HepG2 (cell line): Measurements from ENCODE around the gene STPG2. TPM values are rescaled to one million over a fixed set of nuclear protein-coding genes. Genes with fewer than 3 reads are reported as not detected.

ENCODE experiments used
- ATAC-seq: fragments of 200-7000 bp; cut with Tn5 transposase; 3 replicates; pipeline ENCODE4 v1.9.1; 2020; ENCODE audit warnings: mild to moderate bottlenecking, moderate library complexity
- BruUV-seq: library from RNA; stranded (reverse); fragments of 400-500 nt; replicated peaks from 2 replicates; lab custom pipeline; 2021; lab: Mats Ljungman, UMichigan
- CTCF ChIA-PET: fragments of 300-600 bp; formaldehyde crosslinking; extraction: SDS; loops from one replicate; lab custom pipeline; 2021; ENCODE audit warnings: low total read pairs, inconsistent platforms, low intra/inter-chr PET ratio; lab: Yijun Ruan, JAX
- POLR2A ChIA-PET: fragments of 350-600 bp; sonication (Branson Sonifier 250); formaldehyde crosslinking; loops from one replicate; lab custom pipeline; 2020; ENCODE audit warnings: antibody characterized with exemption, inconsistent platforms; lab: Yijun Ruan, JAX
- DNase-seq: peaks from one replicate; pipeline ENCODE4 v3.0.0-alpha.2; 2015; ENCODE audit warnings: low spot score
- FAIRE-seq: peaks from 3 replicates; lab custom pipeline; 2011; peaks lifted over from hg19 to GRCh38; lab: Jason Lieb, UNC
- H2AFZ ChIP-seq: one replicate; pipeline ENCODE4 v1.6.1; 2011; ENCODE audit warnings: low read length, inconsistent platforms
- H3K27ac ChIP-seq: fragments of 300-600 bp; 3 replicates; pipeline ENCODE4 v1.8.0; 2011; ENCODE audit warnings: mixed run types, mild to moderate bottlenecking, mixed read lengths, low read length, inconsistent platforms; ENCODE audit not compliant: insufficient read depth; ENCODE audit errors: extremely low read length
- H3K27me3 ChIP-seq, 2 experiments: fragments of 200-600 bp in 1 of 2; 2 replicates in 1 of 2; 3 replicates in 1 of 2; pipeline versions ENCODE4 v1.6.0 to v1.8.0; 2011; ENCODE audit warnings: low read length in 2 of 2, mild to moderate bottlenecking in 2 of 2, moderate library complexity in 2 of 2, inconsistent platforms in 1 of 2; ENCODE audit not compliant: insufficient read depth in 2 of 2, control insufficient read depth in 1 of 2
- H3K36me3 ChIP-seq, 2 experiments: fragments of 200-600 bp in 1 of 2; replicated peaks in 1 of 2; 2 replicates in 1 of 2; 3 replicates in 1 of 2; pipeline versions ENCODE4 v1.5.1 to v1.8.0; 2011; ENCODE audit warnings: low read length in 2 of 2, inconsistent platforms in 1 of 2; ENCODE audit not compliant: insufficient read depth in 2 of 2, control insufficient read depth in 1 of 2
- H3K4me1 ChIP-seq: 2 replicates; pipeline ENCODE4 v1.5.1; 2012; ENCODE audit warnings: low read length, inconsistent platforms; ENCODE audit not compliant: insufficient read depth
- H3K4me2 ChIP-seq: 2 replicates; pipeline ENCODE4 v1.6.0; 2011; ENCODE audit warnings: low read depth, low read length, inconsistent platforms
- H3K4me3 ChIP-seq, 3 experiments: fragments of 200-600 bp in 1 of 3; sonication (generic), shearing (Covaris generic) in 1 of 3; replicated peaks in 1 of 3; 2 replicates each; pipeline ENCODE4 v1.5.1; 2011 to 2016; ENCODE audit warnings: low read length in 3 of 3, inconsistent platforms in 2 of 3, low read depth in 2 of 3, mild to moderate bottlenecking in 2 of 3, control low read depth in 1 of 3, mixed read lengths in 1 of 3; ENCODE audit not compliant: insufficient read depth in 1 of 3
- H3K79me2 ChIP-seq: one replicate; pipeline ENCODE4 v1.6.1; 2011; ENCODE audit warnings: low read length, inconsistent platforms; ENCODE audit not compliant: insufficient read depth
- H3K9ac ChIP-seq: 2 replicates; pipeline ENCODE4 v1.6.0; 2011; ENCODE audit warnings: mild to moderate bottlenecking, low read depth, low read length, inconsistent platforms; ENCODE audit not compliant: insufficient read depth
- H3K9me3 ChIP-seq: 2 replicates; pipeline ENCODE4 v1.5.1; 2012; ENCODE audit warnings: mild to moderate bottlenecking, low read length
- H4K20me1 ChIP-seq: 2 replicates; pipeline ENCODE4 v1.6.0; 2011; ENCODE audit warnings: inconsistent platforms, mild to moderate bottlenecking, low read length, moderate library complexity; ENCODE audit not compliant: insufficient read depth
- ATF1 ChIP-seq: IDR thresholded peaks from 2 replicates; pipeline ENCODE4 v1.6.1; 2016; ENCODE audit warnings: mild to moderate bottlenecking, control low read depth
- EED ChIP-seq: sonication (generic); formaldehyde crosslinking; IDR thresholded peaks from 2 replicates; pipeline ENCODE4 v1.5.0; 2020; ENCODE audit warnings: mild to moderate bottlenecking, missing genetic modification reagents
- ERF ChIP-seq: IDR thresholded peaks from 2 replicates; pipeline ENCODE4 v1.6.1; 2018; ENCODE audit warnings: missing biosample characterization, missing genetic modification reagents
- GATA4 ChIP-seq: sonication (generic); IDR thresholded peaks from 2 replicates; pipeline ENCODE4 v1.6.1; 2016; ENCODE audit warnings: antibody characterized with exemption, low read depth, borderline replicate concordance
- KLF16 ChIP-seq, 2 experiments: sonication (generic) in 1 of 2; formaldehyde crosslinking in 1 of 2; IDR thresholded peaks; 2 replicates each; pipeline versions ENCODE4 v1.6.1 to v1.8.0; 2016 to 2023; ENCODE audit warnings: missing genetic modification reagents in 2 of 2, missing compliant biosample characterization in 1 of 2
- KMT2A ChIP-seq: sonication (generic); formaldehyde crosslinking; IDR thresholded peaks from 2 replicates; pipeline ENCODE4 v1.4.0; 2020; ENCODE audit warnings: missing genetic modification reagents
- SAFB2 ChIP-seq: sonication (generic); formaldehyde crosslinking; IDR thresholded peaks from 2 replicates; pipeline ENCODE4 v1.5.1; 2020; ENCODE audit warnings: missing genetic modification reagents, low read depth, mild to moderate bottlenecking, borderline replicate concordance
- ZBTB42 ChIP-seq: sonication (generic); formaldehyde crosslinking; IDR thresholded peaks from 2 replicates; pipeline ENCODE4 v1.5.0; 2020; ENCODE audit warnings: mild to moderate bottlenecking, missing genetic modification reagents
- ZNF253 ChIP-seq: sonication (generic); formaldehyde crosslinking; IDR thresholded peaks from 2 replicates; pipeline ENCODE4 v1.8.0; 2022; ENCODE audit warnings: mild to moderate bottlenecking, missing genetic modification reagents, borderline replicate concordance
- ZNF703 ChIP-seq: sonication (generic); formaldehyde crosslinking; IDR thresholded peaks from 2 replicates; pipeline ENCODE4 v1.5.1; 2020; ENCODE audit warnings: missing genetic modification reagents, mild to moderate bottlenecking, moderate library complexity, borderline replicate concordance
- WGBS: methylation state at CpG from one replicate; pipeline ENCODE4 v1.1.6; 2017; ENCODE audit warnings: low lambda C conversion rate; 5-methylcytosine and 5-hydroxymethylcytosine counted together
- in situ Hi-C: cut with HindIII; loops from 2 replicates; pipeline ENCODE4 v1.10.0; 2017; ENCODE audit warnings: low pct_unique_long_range_greater_than_20kb; ENCODE audit not compliant: extremely low pct_ligation_motif_present
- intact Hi-C: fragments of 100-400 bp; cut with micrococcal nuclease; formaldehyde crosslinking; loops from one replicate; pipeline ENCODE4 v1.10.0; 2022; ENCODE audit not compliant: unreplicated experiment
- polyA plus RNA-seq, 8 experiments: library from polyadenylated mRNA; depleted of rRNA in 3 of 8; stranded (reverse) in 7 of 8; unstranded in 1 of 8; fragments of >200 nt; fragmentation: Illumina TruSeq in 4 of 8; extraction: Trizol in 4 of 8; gene quantifications; 2 replicates each; pipeline versions ENCODE4 v1.2.1 to v1.2.3, GENCODE V29; 2011 to 2016; ENCODE audit warnings: low read depth in 4 of 8, missing spikeins in 1 of 8, mixed read lengths in 1 of 8; ENCODE audit not compliant: insufficient read depth in 1 of 8
- total RNA-seq, 5 experiments: library from RNA; depleted of rRNA; stranded (reverse); fragments of >200 nt; fragmentation: Illumina TruSeq; extraction: Trizol; gene quantifications; 2 replicates each; pipeline ENCODE4 v1.2.3, GENCODE V29; 2016; ENCODE audit warnings: low read depth in 1 of 5
- TF ChIP-seq, protein P1 (sequence below): sonication (generic); formaldehyde crosslinking; conservative IDR thresholded peaks from 2 replicates; pipeline ENCODE4 v1.8.0; 2022; ENCODE audit warnings: low read depth, missing genetic modification reagents
- TF ChIP-seq, protein P2 (sequence below): sonication (generic); formaldehyde crosslinking; IDR thresholded peaks from 2 replicates; pipeline ENCODE4 v1.4.0; 2020; ENCODE audit warnings: mild to moderate bottlenecking, missing genetic modification reagents
- TF ChIP-seq, protein P3 (sequence below): sonication (generic); formaldehyde crosslinking; conservative IDR thresholded peaks from 2 replicates; pipeline ENCODE4 v1.5.0; 2020; ENCODE audit warnings: missing genetic modification reagents
- TF ChIP-seq, protein P4 (sequence below): IDR thresholded peaks from 2 replicates; pipeline ENCODE4 v1.6.1; 2016; ENCODE audit warnings: control low read depth
- TF ChIP-seq, protein P5 (sequence below): sonication (generic); formaldehyde crosslinking; IDR thresholded peaks from 2 replicates; pipeline ENCODE4 v1.5.0; 2020; ENCODE audit warnings: mild to moderate bottlenecking, missing genetic modification reagents

STPG2 gene
- total and polyA plus RNA-seq, 2 of the 13 experiments (the other 11 are each of a cell fraction or from before 2014, with no cell fraction given): 0.07 TPM; not detected in 1

DNA sequence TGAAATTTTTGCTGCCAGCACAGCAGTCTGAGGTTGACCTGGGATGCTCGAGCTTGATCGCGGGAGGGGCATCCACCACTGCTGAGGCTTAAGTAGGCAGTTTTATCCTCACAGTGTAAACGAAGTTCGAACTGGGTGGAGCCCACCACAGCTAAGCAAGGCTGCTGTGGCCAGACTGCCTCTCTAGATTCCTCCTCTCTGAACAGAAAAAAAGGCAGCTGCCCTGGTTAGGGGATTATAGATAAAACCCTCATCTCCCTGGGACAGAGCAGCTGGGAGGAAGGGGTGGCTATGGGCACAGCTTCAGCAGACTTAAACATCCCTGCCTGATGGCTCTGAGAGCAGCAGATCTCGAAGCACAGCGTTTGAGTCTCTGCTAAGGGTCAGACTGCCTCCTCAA is 314.6 kb downstream of the STPG2 start (continued):
- TF ChIP-seq ERF (CRISPR knock-in tag): no peak

DNA sequence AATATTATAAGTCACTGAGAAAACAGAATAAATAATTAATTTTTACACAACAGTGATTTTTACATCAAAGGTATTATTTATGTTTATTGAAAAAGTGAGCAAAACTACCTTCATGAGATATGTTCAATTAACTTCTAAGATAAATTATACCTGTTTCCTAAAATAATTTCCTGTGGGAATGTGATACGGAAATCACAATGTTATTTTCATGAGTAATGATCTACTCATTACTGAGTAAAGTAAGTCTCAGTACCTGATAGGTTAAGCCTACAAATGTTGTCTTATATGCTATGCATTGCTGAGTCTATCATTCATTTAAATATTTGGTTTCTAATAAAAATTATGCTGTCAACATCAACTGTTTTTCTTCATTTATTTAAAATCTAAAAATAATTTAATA is 324.0 kb downstream of the STPG2 start:
- no peak overlapping the region for H3K4me3 ChIP-seq
- H3K4me2 ChIP-seq: no peak overlapping the region
- intact Hi-C loops (no loop called here), in situ Hi-C loops (no loop called here)
- no peaks in the 10 kb centered on the region for H4K20me1 ChIP-seq
- no peak for FAIRE-seq
- peaks cover 17% of the 10 kb centered on the region; the same call in 1 of the 2 replicates for H3K9me3 ChIP-seq
- no peak for ATAC-seq
- ChIA-PET POLR2A (no interaction called here), CTCF (no interaction called here)
- H3K9ac ChIP-seq: no peak overlapping the region
- H3K27ac ChIP-seq: no peak overlapping the region
- no peaks in the 10 kb centered on the region for H3K27me3 ChIP-seq
- no peaks in the 10 kb centered on the region for H3K79me2 ChIP-seq
- H2AFZ ChIP-seq: no peak overlapping the region
- H3K36me3 ChIP-seq: no peaks in the 10 kb centered on the region
- BruUV-seq: no TSS peak
- DNase-seq: no peak
- TF ChIP-seq, protein P1, sequence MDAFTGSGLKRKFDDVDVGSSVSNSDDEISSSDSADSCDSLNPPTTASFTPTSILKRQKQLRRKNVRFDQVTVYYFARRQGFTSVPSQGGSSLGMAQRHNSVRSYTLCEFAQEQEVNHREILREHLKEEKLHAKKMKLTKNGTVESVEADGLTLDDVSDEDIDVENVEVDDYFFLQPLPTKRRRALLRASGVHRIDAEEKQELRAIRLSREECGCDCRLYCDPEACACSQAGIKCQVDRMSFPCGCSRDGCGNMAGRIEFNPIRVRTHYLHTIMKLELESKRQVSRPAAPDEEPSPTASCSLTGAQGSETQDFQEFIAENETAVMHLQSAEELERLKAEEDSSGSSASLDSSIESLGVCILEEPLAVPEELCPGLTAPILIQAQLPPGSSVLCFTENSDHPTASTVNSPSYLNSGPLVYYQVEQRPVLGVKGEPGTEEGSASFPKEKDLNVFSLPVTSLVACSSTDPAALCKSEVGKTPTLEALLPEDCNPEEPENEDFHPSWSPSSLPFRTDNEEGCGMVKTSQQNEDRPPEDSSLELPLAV: no peak
- TF ChIP-seq GATA4: no peak
- TF ChIP-seq, protein P2, sequence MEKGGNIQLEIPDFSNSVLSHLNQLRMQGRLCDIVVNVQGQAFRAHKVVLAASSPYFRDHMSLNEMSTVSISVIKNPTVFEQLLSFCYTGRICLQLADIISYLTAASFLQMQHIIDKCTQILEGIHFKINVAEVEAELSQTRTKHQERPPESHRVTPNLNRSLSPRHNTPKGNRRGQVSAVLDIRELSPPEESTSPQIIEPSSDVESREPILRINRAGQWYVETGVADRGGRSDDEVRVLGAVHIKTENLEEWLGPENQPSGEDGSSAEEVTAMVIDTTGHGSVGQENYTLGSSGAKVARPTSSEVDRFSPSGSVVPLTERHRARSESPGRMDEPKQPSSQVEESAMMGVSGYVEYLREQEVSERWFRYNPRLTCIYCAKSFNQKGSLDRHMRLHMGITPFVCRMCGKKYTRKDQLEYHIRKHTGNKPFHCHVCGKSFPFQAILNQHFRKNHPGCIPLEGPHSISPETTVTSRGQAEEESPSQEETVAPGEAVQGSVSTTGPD: no peak
- TF ChIP-seq ZNF253 (CRISPR knock-in tag): no peak
- TF ChIP-seq, protein P3, sequence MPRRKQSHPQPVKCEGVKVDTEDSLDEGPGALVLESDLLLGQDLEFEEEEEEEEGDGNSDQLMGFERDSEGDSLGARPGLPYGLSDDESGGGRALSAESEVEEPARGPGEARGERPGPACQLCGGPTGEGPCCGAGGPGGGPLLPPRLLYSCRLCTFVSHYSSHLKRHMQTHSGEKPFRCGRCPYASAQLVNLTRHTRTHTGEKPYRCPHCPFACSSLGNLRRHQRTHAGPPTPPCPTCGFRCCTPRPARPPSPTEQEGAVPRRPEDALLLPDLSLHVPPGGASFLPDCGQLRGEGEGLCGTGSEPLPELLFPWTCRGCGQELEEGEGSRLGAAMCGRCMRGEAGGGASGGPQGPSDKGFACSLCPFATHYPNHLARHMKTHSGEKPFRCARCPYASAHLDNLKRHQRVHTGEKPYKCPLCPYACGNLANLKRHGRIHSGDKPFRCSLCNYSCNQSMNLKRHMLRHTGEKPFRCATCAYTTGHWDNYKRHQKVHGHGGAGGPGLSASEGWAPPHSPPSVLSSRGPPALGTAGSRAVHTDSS (CRISPR knock-in tag): no peak
- TF ChIP-seq KMT2A (CRISPR knock-in tag): no peak
- no peak for TF ChIP-seq ATF1
- TF ChIP-seq EED (CRISPR knock-in tag): no peak
- TF ChIP-seq ZNF703 (CRISPR knock-in tag): no peak
- TF ChIP-seq, protein P4, sequence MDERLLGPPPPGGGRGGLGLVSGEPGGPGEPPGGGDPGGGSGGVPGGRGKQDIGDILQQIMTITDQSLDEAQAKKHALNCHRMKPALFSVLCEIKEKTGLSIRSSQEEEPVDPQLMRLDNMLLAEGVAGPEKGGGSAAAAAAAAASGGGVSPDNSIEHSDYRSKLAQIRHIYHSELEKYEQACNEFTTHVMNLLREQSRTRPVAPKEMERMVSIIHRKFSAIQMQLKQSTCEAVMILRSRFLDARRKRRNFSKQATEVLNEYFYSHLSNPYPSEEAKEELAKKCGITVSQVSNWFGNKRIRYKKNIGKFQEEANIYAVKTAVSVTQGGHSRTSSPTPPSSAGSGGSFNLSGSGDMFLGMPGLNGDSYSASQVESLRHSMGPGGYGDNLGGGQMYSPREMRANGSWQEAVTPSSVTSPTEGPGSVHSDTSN: no peak
- TF ChIP-seq KLF16 (CRISPR knock-in tag; IDR thresholded peaks at IDR 0.05): no peak
- TF ChIP-seq, protein P5, sequence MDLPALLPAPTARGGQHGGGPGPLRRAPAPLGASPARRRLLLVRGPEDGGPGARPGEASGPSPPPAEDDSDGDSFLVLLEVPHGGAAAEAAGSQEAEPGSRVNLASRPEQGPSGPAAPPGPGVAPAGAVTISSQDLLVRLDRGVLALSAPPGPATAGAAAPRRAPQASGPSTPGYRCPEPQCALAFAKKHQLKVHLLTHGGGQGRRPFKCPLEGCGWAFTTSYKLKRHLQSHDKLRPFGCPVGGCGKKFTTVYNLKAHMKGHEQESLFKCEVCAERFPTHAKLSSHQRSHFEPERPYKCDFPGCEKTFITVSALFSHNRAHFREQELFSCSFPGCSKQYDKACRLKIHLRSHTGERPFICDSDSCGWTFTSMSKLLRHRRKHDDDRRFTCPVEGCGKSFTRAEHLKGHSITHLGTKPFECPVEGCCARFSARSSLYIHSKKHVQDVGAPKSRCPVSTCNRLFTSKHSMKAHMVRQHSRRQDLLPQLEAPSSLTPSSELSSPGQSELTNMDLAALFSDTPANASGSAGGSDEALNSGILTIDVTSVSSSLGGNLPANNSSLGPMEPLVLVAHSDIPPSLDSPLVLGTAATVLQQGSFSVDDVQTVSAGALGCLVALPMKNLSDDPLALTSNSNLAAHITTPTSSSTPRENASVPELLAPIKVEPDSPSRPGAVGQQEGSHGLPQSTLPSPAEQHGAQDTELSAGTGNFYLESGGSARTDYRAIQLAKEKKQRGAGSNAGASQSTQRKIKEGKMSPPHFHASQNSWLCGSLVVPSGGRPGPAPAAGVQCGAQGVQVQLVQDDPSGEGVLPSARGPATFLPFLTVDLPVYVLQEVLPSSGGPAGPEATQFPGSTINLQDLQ: no peak
- no peak for TF ChIP-seq ZBTB42 (CRISPR knock-in tag)
- no peak for TF ChIP-seq SAFB2
- H3K4me1 ChIP-seq: no peaks in the 10 kb centered on the region
- 76% methylated on average over 1 of the region's 1 CpG for WGBS
